ENCODE measurements around the gene TADA1.
"Not testable (repeated sequence)": the region's sequence is repeated elsewhere in the genome, so short reads cannot be mapped to it uniquely, and the experiment has no call there.

Gene TADA1

GRCh38 chr1:166895766-166896165 lies 19.7 kb upstream of the TADA1 start:
- no peak for DNase-seq (ENCODE audit: low read depth)

- no peak for DNase-seq (ENCODE audit: low read depth)
These were observed 13.7 kb upstream of the TADA1 start for GRCh38 chr1:166889776-166890175.

- no peak for DNase-seq (ENCODE audit: low read depth)
These were observed 12.5 kb upstream of the TADA1 start for GRCh38 chr1:166888373-166889111.

- no peak for DNase-seq (ENCODE audit: low read depth)
These were observed 8.9 kb upstream of the TADA1 start for GRCh38 chr1:166884971-166885370.

- peak; percentile 6 for DNase-seq (ENCODE audit: low read depth)
These were observed 8.1 kb upstream of the TADA1 start for GRCh38 chr1:166884040-166884642.

- DNase-seq (ENCODE audit: low read depth) = no peak
These were observed 6.8 kb upstream of the TADA1 start for GRCh38 chr1:166882893-166883292.

GRCh38 chr1:166878173-166878917 lies 2.3 kb upstream of the TADA1 start:
- DNase-seq (ENCODE audit: low read depth) = not testable (repeated sequence)

- DNase-seq (ENCODE audit: low read depth) = no peak
These were observed 425 bp upstream of the TADA1 start for GRCh38 chr1:166876540-166876838.

GRCh38 chr1:166875302-166875733 lies 746 bp downstream of the TADA1 start:
- DNase-seq (ENCODE audit: low read depth) = no peak

GRCh38 chr1:166874464-166874863 lies 1.6 kb downstream of the TADA1 start:
- no peak for DNase-seq (ENCODE audit: low read depth)

- DNase-seq (ENCODE audit: low read depth) = no peak
These were observed 5.5 kb downstream of the TADA1 start for GRCh38 chr1:166870584-166870983.

GRCh38 chr1:166869318-166870099 lies 6.6 kb downstream of the TADA1 start:
- no peak for DNase-seq (ENCODE audit: low read depth)

- no peak for DNase-seq (ENCODE audit: low read depth)
These were observed 7.4 kb downstream of the TADA1 start for GRCh38 chr1:166868639-166869038.

- DNase-seq (ENCODE audit: low read depth) = no peak
These were observed 10.1 kb downstream of the TADA1 start for GRCh38 chr1:166865926-166866325.

- DNase-seq (ENCODE audit: low read depth) = no peak
These were observed 16.5 kb downstream of the TADA1 start for GRCh38 chr1:166859597-166859996.

- DNase-seq (ENCODE audit: low read depth) = no peak
These were observed 17.2 kb downstream of the TADA1 start for GRCh38 chr1:166858726-166859419.

GRCh38 chr1:166857995-166858394 lies 18.1 kb downstream of the TADA1 start:
- DNase-seq (ENCODE audit: low read depth) = no peak

GRCh38 chr1:166855558-166855957 lies 20.5 kb downstream of the TADA1 start:
- no peak for DNase-seq (ENCODE audit: low read depth)

- DNase-seq (ENCODE audit: low read depth) = no peak
These were observed 23.1 kb downstream of the TADA1 start for GRCh38 chr1:166852918-166853317.

- no peak for DNase-seq (ENCODE audit: low read depth)
These were observed 26.9 kb downstream of the TADA1 start for GRCh38 chr1:166849135-166849534.

- DNase-seq (ENCODE audit: low read depth) = no peak
These were observed 27.9 kb downstream of the TADA1 start for GRCh38 chr1:166848193-166848592.

GRCh38 chr1:166844791-166845190 lies 31.3 kb downstream of the TADA1 start:
- DNase-seq (ENCODE audit: low read depth) = no peak

Data from T follicular helper cell (primary cell).